H1 (cell line): ENCODE data around the gene TMPRSS9. TPM values are rescaled to one million over a fixed set of nuclear protein-coding genes. Genes with fewer than 3 reads are reported as not detected.

Source experiments
- CTCF ChIA-PET: fragments of 300-600 bp; sonication (Branson Sonifier 250); formaldehyde crosslinking; loops from one replicate; lab custom pipeline; 2021; ENCODE audit not compliant: partially characterized antibody; lab: Charles Lee
- POLR2A ChIA-PET: fragments of 300-600 bp; sonication (Branson Sonifier 250); formaldehyde crosslinking; loops from one replicate; lab custom pipeline; 2021; ENCODE audit warnings: inconsistent platforms; ENCODE audit not compliant: partially characterized antibody; lab: Charles Lee
- DNase-seq, 2 experiments: peaks; one replicate each; pipeline versions ENCODE4 v3.0.0 to v3.0.0-alpha.2; 2010 to 2022; ENCODE audit warnings: low spot score in 2 of 2, low read depth in 1 of 2, mixed read lengths in 1 of 2
- FAIRE-seq: peaks from 2 replicates; lab custom pipeline; 2011; peaks lifted over from hg19 to GRCh38; lab: Jason Lieb, UNC
- H2AFZ ChIP-seq: 2 replicates; pipeline ENCODE4 v1.8.1; 2012; ENCODE audit warnings: low read length, inconsistent platforms
- H2AK5ac ChIP-seq: 2 replicates; pipeline ENCODE4 v1.6.1; 2013; ENCODE audit warnings: low read depth, low read length
- H2BK120ac ChIP-seq: replicated peaks from 2 replicates; pipeline ENCODE3; 2013; ENCODE audit warnings: low read depth, low read length, inconsistent platforms
- H2BK12ac ChIP-seq: 2 replicates; pipeline ENCODE4 v1.6.1; 2013; ENCODE audit warnings: low read depth, low read length
- H2BK15ac ChIP-seq: 2 replicates; pipeline ENCODE4 v1.6.1; 2013; ENCODE audit warnings: low read length
- H2BK20ac ChIP-seq: 2 replicates; pipeline ENCODE4 v1.6.1; 2013; ENCODE audit warnings: low read length
- H2BK5ac ChIP-seq: 2 replicates; pipeline ENCODE4 v1.6.1; 2013; ENCODE audit warnings: low read depth, low read length
- H3K14ac ChIP-seq: 2 replicates; pipeline ENCODE4 v1.6.1; 2013; ENCODE audit warnings: inconsistent platforms; ENCODE audit not compliant: insufficient read length
- H3K18ac ChIP-seq: 2 replicates; pipeline ENCODE4 v1.6.1; 2013; ENCODE audit warnings: low read length; ENCODE audit errors: extremely low read depth
- H3K23ac ChIP-seq: 2 replicates; pipeline ENCODE4 v1.6.1; 2013; ENCODE audit warnings: inconsistent platforms; ENCODE audit not compliant: insufficient read length
- H3K23me2 ChIP-seq: 2 replicates; pipeline ENCODE4 v1.6.1; 2013; ENCODE audit warnings: low read depth, low read length
- H3K27ac ChIP-seq: 2 replicates; pipeline ENCODE4 v1.6.1; 2011; ENCODE audit warnings: low read depth, low read length, inconsistent platforms
- H3K27me3 ChIP-seq, 4 experiments: replicated peaks in 1 of 4; 1 replicate in 1 of 4; 2 replicates in 3 of 4; pipeline versions ENCODE4 v1.6.1 to v1.8.1; 2011 to 2013; ENCODE audit warnings: low read length in 3 of 4, mild to moderate bottlenecking in 3 of 4, inconsistent platforms in 2 of 4, mixed read lengths in 2 of 4, moderate library complexity in 1 of 4; ENCODE audit not compliant: control insufficient read depth in 3 of 4, insufficient read depth in 3 of 4; ENCODE audit errors: extremely low read depth in 1 of 4
- H3K36me3 ChIP-seq, 4 experiments: 2 replicates each; pipeline versions ENCODE4 v1.6.1 to v1.8.1; 2011 to 2013; ENCODE audit warnings: mild to moderate bottlenecking in 4 of 4, low read length in 3 of 4, moderate library complexity in 2 of 4, control low read depth in 1 of 4, inconsistent platforms in 1 of 4; ENCODE audit not compliant: insufficient read depth in 4 of 4, control insufficient read depth in 2 of 4
- H3K4ac ChIP-seq: replicated peaks from 2 replicates; pipeline ENCODE3; 2013; ENCODE audit warnings: low read length, low read depth, mixed read lengths, inconsistent platforms; ENCODE audit not compliant: insufficient read length
- H3K4me1 ChIP-seq, 4 experiments: replicated peaks in 1 of 4; 1 replicate in 1 of 4; 2 replicates in 3 of 4; pipeline versions ENCODE4 v1.6.1 to v1.8.1; 2011 to 2013; ENCODE audit warnings: low read length in 3 of 4, inconsistent platforms in 2 of 4, mixed read lengths in 1 of 4; ENCODE audit not compliant: insufficient read depth in 4 of 4, control insufficient read depth in 3 of 4
- H3K4me2 ChIP-seq, 2 experiments: 2 replicates each; pipeline versions ENCODE4 v1.6.1 to v1.8.1; 2011 to 2013; ENCODE audit warnings: low read depth in 2 of 2, low read length in 2 of 2, control low read depth in 1 of 2, inconsistent platforms in 1 of 2, mild to moderate bottlenecking in 1 of 2; ENCODE audit not compliant: insufficient read depth in 1 of 2
- H3K4me3 ChIP-seq, 4 experiments: fragments of 200-600, 300-600 bp in 1 of 4; sonication (generic), shearing (Covaris generic), sonication (Bioruptor Twin) in 1 of 4; 2 replicates each; pipeline versions ENCODE4 v1.5.1 to v1.8.1; 2011 to 2016; ENCODE audit warnings: low read length in 4 of 4, low read depth in 3 of 4, control low read depth in 2 of 4, inconsistent platforms in 2 of 4, mild to moderate bottlenecking in 2 of 4, mixed read lengths in 1 of 4, moderate library complexity in 1 of 4; ENCODE audit not compliant: insufficient read depth in 2 of 4; ENCODE audit errors: extremely low read depth in 1 of 4
- H3K56ac ChIP-seq: replicated peaks from 2 replicates; pipeline ENCODE3; 2013; ENCODE audit warnings: low read depth, mild to moderate bottlenecking, mixed read lengths, low read length, inconsistent platforms; ENCODE audit not compliant: insufficient read length
- H3K79me1 ChIP-seq: 2 replicates; pipeline ENCODE4 v1.6.1; 2013; ENCODE audit warnings: low read depth, low read length, control low read depth
- H3K79me2 ChIP-seq, 2 experiments: 2 replicates each; pipeline versions ENCODE4 v1.6.1 to v1.8.1; 2012 to 2013; ENCODE audit warnings: low read length in 2 of 2, mild to moderate bottlenecking in 2 of 2, inconsistent platforms in 1 of 2; ENCODE audit not compliant: insufficient read depth in 2 of 2, control insufficient read depth in 1 of 2
- H3K9ac ChIP-seq, 4 experiments: replicated peaks in 1 of 4; 1 replicate in 1 of 4; 2 replicates in 3 of 4; pipeline versions ENCODE4 v1.6.1 to v1.8.1; 2011 to 2013; ENCODE audit warnings: low read depth in 3 of 4, low read length in 3 of 4, control low read depth in 2 of 4, mild to moderate bottlenecking in 2 of 4, moderate library complexity in 2 of 4, inconsistent platforms in 1 of 4; ENCODE audit errors: extremely low read depth in 1 of 4
- H3K9me3 ChIP-seq, 2 experiments: 2 replicates each; pipeline versions ENCODE4 v1.6.1 to v1.8.1; 2012 to 2013; ENCODE audit warnings: mild to moderate bottlenecking in 2 of 2, moderate library complexity in 2 of 2, control low read depth in 1 of 2, inconsistent platforms in 1 of 2, low read depth in 1 of 2, low read length in 1 of 2, mixed read lengths in 1 of 2; ENCODE audit not compliant: insufficient read depth in 2 of 2
- H4K20me1 ChIP-seq, 2 experiments: replicated peaks in 1 of 2; 2 replicates each; pipeline versions ENCODE3 to v1.8.1; 2011 to 2013; ENCODE audit warnings: inconsistent platforms in 2 of 2, low read length in 2 of 2, mild to moderate bottlenecking in 1 of 2; ENCODE audit not compliant: insufficient read depth in 2 of 2, control insufficient read depth in 1 of 2
- H4K5ac ChIP-seq: 2 replicates; pipeline ENCODE4 v1.6.1; 2013; ENCODE audit warnings: low read length, low read depth, mixed read lengths, inconsistent platforms; ENCODE audit not compliant: insufficient read length
- H4K8ac ChIP-seq: 2 replicates; pipeline ENCODE4 v1.8.0; 2013; ENCODE audit warnings: mild to moderate bottlenecking, moderate library complexity, low read length, inconsistent platforms; ENCODE audit not compliant: insufficient read depth; ENCODE audit errors: extremely low read depth
- H4K91ac ChIP-seq: replicated peaks from 2 replicates; pipeline ENCODE3; 2013; ENCODE audit warnings: low read length, mixed read lengths, inconsistent platforms; ENCODE audit not compliant: insufficient read length
- CEBPB ChIP-seq: IDR thresholded peaks from 2 replicates; pipeline ENCODE4 v1.6.1; 2012; ENCODE audit warnings: low read depth, low read length
- EP300 ChIP-seq, 2 experiments: IDR thresholded peaks; 1 replicate in 1 of 2; 2 replicates in 1 of 2; pipeline ENCODE4 v1.6.1; 2011 to 2012; ENCODE audit warnings: low read depth in 2 of 2, low read length in 2 of 2, mild to moderate bottlenecking in 2 of 2, borderline replicate concordance in 1 of 2, inconsistent platforms in 1 of 2, moderate library complexity in 1 of 2
- WGBS, 2 experiments: shearing (Covaris generic) in 1 of 2; methylation state at CpG; one replicate each; pipeline versions ENCODE4 v1.1.6 to v1.1.7; 2013 to 2015; ENCODE audit warnings: low lambda C conversion rate in 2 of 2, mixed read lengths in 2 of 2, inconsistent platforms in 1 of 2, low coverage in 1 of 2, missing lambda C conversion rate in 1 of 2; ENCODE audit not compliant: insufficient replicate concordance in 2 of 2, insufficient coverage in 1 of 2, insufficient read length in 1 of 2; ENCODE audit errors: extremely low coverage in 1 of 2, missing lambda C conversion rate in 1 of 2; 5-methylcytosine and 5-hydroxymethylcytosine counted together
- polyA plus RNA-seq, 7 experiments: library from polyadenylated mRNA; depleted of rRNA in 3 of 7; stranded (reverse) in 5 of 7; unstranded in 2 of 7; fragments of >200 nt in 5 of 7; fragments of 200-250 nt in 2 of 7; gene quantifications; 1 replicate in 5 of 7; 2 replicates in 1 of 7; 4 replicates in 1 of 7; pipeline versions ENCODE4 v1.2.1 to v1.2.3, GENCODE V29; 2011 to 2013; ENCODE audit warnings: missing spikeins in 2 of 7, mixed read lengths in 2 of 7
- total RNA-seq: library from RNA; stranded (reverse); fragmentation: NEBNext Ultra II Directional; extraction: Animal tissue kit (Norgen Biotek cat#: 25700); gene quantifications from 2 replicates; pipeline ENCODE4 v1.2.1, GENCODE V29; 2021
- TF ChIP-seq, protein P1 (sequence below): IDR thresholded peaks from 2 replicates; pipeline ENCODE4 v1.6.1; 2011; ENCODE audit warnings: low read length, improper control_type of control experiment

TMPRSS9 gene
- total and polyA plus RNA-seq, 2 of the 8 experiments (the other 6 are each of a cell fraction or from before 2014, with no cell fraction given), result 0.15 to 0.19 TPM

DNA sequence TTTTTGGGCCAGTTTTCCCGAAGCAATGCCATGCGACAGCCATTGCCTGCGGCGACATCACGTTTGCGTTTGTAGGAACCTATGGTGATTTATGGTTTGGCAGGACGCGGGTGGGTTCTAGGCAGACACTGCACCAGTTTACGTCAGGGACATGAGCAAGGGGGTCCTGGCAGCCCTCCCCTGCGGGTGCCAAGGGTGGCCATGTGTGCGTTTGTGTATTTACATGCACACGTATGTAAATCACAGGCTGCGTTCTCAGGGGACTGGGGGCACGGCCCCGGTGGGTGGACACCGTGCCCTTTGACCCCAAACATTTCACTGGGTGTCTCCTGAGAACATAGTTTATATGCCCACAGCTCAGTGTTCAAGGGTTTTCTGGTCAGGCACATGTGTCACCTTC lies 9.4 kb upstream of the TMPRSS9 start:
- H3K79me1 ChIP-seq, result no peaks in the 10 kb centered on the region
- H4K20me1 ChIP-seq, result peaks cover 0 to 5% of the 10 kb centered on the region in 2 experiments
- no peak overlapping the region for H3K56ac ChIP-seq
- H2BK20ac ChIP-seq, result no peak overlapping the region
- no peak overlapping the region for H3K18ac ChIP-seq
- no peaks in the 10 kb centered on the region for H3K79me2 ChIP-seq
- H2BK5ac ChIP-seq, result no peak overlapping the region
- FAIRE-seq (no peak), DNase-seq (no peak)
- H3K14ac ChIP-seq, result no peak overlapping the region
- peaks cover 0 to 7% (median 2%) of the 10 kb centered on the region in 4 experiments; a peak in 3 of 8 replicates for H3K36me3 ChIP-seq
- H2AK5ac ChIP-seq, result no peak overlapping the region
- H3K27ac ChIP-seq, result no peak overlapping the region
- H3K23me2 ChIP-seq, result no peaks in the 10 kb centered on the region
- H3K4me1 ChIP-seq, result no peaks in the 10 kb centered on the region
- H3K27me3 ChIP-seq, result no peaks in the 10 kb centered on the region
- H4K91ac ChIP-seq, result no peak overlapping the region
- H2BK12ac ChIP-seq, result no peak overlapping the region
- no peak overlapping the region for H3K23ac ChIP-seq
- H3K9me3 ChIP-seq, result no peaks in the 10 kb centered on the region
- H3K4me2 ChIP-seq, result no peak overlapping the region
- TF ChIP-seq EP300 (IDR thresholded peaks at IDR 0.05; ENCODE audit: borderline replicate concordance in 1 of 2, low read depth in 2 of 2, low read length in 2 of 2) (no peak), CEBPB (no peak)
- TF ChIP-seq, protein P1, sequence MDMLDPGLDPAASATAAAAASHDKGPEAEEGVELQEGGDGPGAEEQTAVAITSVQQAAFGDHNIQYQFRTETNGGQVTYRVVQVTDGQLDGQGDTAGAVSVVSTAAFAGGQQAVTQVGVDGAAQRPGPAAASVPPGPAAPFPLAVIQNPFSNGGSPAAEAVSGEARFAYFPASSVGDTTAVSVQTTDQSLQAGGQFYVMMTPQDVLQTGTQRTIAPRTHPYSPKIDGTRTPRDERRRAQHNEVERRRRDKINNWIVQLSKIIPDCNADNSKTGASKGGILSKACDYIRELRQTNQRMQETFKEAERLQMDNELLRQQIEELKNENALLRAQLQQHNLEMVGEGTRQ, result no peak
- TF ChIP-seq, all 59 proteins: peak for 0
- CTCF ChIA-PET, result no interaction called here
- Histone ChIP-seq H2BK15ac (no peak overlapping the region), H4K8ac (no peak overlapping the region), H2AFZ (no peak overlapping the region), H3K4me3 (no peak overlapping the region), H3K9ac (no peak overlapping the region), H3K4ac (no peak overlapping the region), H4K5ac (no peak overlapping the region), H2BK120ac (no peak overlapping the region)
- POLR2A ChIA-PET, result interaction anchor here (0.6 to 1.1 kb wide), 2 partner anchors 11 to 13 kb away, joined by 3 to 4 read pairs; no protein-coding TSS in a partner anchor
- WGBS, 2 experiments, result 92% methylated on average over 16 of the region's 16 CpGs; no CpG with 5 or more reads in 1 of the 2 experiments
